Measurements from ENCODE around the gene PROM2. TPM values are rescaled to one million over a fixed set of nuclear protein-coding genes. Genes with fewer than 3 reads are reported as not detected.

The PROM2 gene
- total RNA-seq, 1 donor from 2014 or later: 1.2 TPM

- no peak for DNase-seq
Observed at GRCh38 chr2:95284886-95285541, 10.8 kb downstream of the PROM2 start.

DNA sequence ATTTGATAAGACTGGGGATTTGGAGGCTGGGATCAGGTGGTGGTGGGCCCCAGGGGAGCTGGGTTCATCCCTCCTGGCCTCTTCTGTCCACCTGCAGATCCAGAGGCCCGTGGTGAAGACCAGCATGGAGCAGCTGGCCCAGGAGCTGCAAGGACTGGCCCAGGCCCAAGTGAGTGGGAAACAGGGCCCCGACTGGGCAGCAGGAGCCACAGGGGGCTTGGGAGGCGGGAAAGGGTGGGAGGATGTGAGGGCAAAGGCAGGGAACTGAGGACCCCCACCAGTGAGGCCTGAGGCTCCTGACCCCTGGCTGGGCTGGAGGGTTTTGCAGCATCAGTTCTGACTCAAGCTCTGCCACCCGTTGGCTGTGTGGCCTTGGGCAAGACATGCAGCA, 11.3 kb downstream of the PROM2 start:
- DNase-seq: no peak

- no peak for DNase-seq
Observed at GRCh38 chr2:95287336-95287735, 13.1 kb downstream of the PROM2 start.

GRCh38 chr2:95287806-95288205, 13.6 kb downstream of the PROM2 start:
- no peak for DNase-seq

DNA sequence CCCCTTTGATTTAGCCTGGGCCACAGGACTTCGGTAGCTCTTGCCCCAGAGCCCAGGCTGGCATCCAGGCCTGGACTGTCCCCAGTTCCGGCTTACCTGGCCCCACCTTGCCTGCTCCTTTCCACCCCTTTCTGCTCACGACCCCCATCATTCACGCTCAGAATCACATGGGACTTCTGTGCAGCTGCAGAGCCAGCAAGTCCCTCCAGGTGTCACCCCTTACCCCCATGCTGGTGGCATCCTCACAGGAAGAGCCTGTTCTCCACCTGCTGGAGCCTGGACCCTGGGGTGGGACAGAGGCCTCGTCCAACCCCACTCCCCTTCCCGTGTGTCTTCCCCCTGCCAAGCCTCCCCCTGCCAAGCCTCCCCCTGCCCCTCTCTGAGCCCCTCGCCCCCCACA, 15.0 kb downstream of the PROM2 start:
- no peak for DNase-seq

DNA sequence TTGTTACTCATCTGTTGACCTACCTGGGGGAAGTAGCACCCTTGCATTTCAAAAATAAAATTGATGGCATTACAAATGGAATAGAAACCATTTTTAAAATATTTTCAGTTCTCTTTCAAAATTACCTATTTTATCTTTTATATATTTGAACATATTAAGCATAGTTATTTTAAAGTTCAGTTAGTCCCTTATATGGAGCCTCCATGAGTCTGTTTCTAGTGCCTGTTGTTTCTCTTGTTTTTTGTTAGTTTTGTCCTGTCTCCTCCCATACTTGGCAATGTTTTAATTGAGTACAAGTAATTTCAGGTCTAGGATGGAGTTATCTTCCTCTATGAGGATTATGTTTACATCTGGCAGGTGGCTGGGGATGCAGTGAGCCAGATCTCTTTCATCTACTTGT, 17.0 kb downstream of the PROM2 start:
- DNase-seq: no peak

DNA sequence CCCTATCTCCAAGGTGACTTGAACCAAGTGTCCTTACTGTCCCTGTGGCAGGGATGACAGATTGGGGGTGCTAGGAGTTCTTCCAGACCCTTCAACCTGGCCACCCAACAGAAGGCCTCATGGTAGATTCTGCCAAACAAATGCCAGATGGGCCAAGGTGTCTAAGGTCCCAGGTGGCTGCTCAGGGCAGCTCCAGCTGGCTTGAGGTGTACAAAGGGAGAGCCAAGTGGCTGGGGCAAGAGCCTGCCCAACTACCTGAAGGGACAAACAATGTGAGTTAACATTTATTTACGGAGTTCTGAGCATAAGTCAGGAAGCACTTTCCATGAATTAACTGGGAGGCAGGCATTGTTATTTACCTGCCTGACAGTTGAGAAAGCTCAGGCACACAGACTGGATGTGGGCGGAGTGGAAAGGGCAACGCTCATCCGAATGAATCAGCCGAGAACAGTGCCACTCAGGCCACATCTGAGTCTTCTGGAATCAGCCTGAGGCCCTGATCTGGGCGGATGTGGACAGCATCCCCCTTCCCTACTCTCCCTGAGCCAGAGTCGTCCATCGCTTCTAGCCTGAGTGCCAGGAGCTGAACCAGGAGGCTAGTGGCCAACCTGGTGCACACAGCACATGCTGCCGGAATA, 18.5 kb downstream of the PROM2 start:
- no peak for DNase-seq

GRCh38 chr2:95294579-95295250, 20.5 kb downstream of the PROM2 start:
- no peak for DNase-seq

- DNase-seq: no peak
Observed at GRCh38 chr2:95295376-95295775, 21.1 kb downstream of the PROM2 start.

GRCh38 chr2:95296011-95296410, 21.8 kb downstream of the PROM2 start:
- DNase-seq: peak; percentile 61

DNA sequence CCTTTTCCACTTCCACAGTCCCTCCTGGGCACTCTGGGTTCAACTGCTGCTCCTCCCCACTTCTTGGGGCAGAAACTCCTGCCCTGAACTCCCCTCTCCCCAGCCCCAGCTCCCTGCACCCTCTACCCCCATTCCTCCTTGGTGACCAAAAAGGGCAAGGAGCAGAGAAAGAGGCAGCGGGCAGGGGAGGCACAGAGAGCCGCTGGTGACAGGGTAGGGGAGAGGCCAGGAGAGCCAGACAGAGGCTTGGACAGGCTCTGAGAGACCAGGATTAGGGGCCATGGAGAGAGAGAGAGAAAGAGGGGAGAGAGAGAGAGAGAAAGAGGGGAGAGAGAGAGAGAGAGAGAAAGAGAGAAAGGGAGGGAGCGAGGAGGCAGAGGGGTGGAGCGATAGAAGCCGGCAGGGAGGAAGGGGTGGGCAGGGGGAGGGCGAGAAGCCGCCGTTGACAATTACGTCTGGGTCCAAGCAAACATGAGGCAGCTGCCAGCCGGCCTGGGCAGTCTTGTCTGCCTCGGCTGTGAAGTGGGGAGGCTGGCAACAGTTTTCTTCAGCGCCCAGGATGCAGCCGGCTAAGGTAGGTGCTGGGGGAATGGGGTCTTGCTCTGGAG, 22.7 kb downstream of the PROM2 start, which contains the start of gene KCNIP3:
KCNIP3 (plus strand) TSS at position 468 of the 608 bp plus-strand sequence; CDS start at position 560, 92 bp downstream.
- peak; percentile 75 for DNase-seq

GRCh38 chr2:95297639-95298395, 23.6 kb downstream of the PROM2 start:
- no peak for DNase-seq

- no peak for DNase-seq
Observed at GRCh38 chr2:95298486-95299111, 24.4 kb downstream of the PROM2 start.

DNA sequence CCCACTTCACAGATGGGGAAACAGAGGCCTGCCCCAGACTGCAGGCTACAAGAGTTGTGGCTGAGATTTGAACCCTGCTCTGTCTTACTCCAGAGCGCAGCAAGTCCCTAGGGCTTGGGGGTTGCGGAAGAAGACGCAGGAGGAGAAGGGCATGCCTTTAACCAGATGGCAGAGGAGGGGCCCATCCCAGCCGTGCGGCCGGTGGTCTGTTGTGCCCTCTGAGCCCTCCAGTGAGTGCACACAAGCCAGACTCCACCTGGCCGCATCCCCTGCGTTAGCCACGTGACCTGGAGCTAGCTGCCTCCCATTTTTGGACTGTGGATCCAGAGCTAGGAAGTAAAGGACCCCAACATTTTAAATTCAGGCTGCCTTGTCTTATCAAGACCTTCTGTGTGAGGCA, 25.7 kb downstream of the PROM2 start:
- DNase-seq: no peak

- no peak for DNase-seq
Observed at GRCh38 chr2:95300450-95300849, 26.2 kb downstream of the PROM2 start.

DNA sequence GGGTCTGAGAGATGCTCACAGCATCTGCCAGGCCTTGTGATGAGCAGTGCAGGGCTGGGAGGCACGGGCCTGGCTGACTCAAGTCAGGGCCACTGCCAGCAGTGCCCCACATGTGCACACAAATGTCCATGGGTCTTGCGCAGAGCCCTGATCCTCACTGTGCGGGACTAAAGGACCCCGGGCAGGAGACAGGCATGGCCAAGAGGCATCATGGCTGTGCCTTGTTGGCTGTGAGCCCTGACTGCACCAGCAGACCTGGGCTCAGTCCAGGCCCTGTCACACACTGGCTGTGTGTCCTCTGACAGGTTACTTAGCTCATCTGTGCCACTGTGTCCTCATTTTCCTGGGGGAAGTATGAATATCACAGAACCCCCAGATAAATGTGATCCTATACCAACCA, 26.9 kb downstream of the PROM2 start:
- DNase-seq: no peak

- DNase-seq: peak; percentile 73
Observed at GRCh38 chr2:95301876-95302641, 27.8 kb downstream of the PROM2 start.

GRCh38 chr2:95303191-95303919, 29.1 kb downstream of the PROM2 start:
- peak; percentile 45 for DNase-seq

DNA sequence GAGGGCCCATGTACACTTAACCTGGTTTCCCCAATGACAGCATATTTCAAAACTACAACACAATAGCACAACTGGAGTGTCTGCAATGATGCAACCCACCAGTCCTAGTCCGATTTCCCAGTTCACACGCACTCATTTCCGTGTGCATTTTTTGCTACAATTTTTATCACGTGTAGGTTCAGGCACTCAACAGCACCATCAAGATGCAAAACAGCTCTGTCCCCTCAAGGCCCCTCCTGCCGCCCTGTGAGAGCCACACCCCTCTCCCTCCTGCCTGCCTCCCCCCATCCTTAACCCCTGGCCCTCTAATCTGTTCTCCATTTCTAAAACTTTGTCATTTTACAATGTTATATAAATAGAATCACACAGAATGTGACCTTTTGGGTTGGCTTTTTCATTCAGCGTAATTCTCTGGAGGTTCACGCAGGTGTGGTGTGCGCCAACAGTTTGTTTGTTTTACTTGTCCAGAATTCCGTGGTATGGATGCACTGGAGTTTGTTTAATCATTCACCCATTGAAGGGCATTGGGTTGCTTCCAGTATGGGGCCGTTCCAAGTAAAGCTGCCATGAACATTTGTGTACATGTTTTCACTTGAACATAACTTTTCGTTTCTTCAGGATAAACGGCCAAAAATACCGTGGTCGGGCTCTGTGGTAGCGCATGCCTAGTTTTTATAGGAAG, 31.3 kb downstream of the PROM2 start:
- no peak for DNase-seq

All from occipital lobe (tissue), 2 donors.